GM12873 (cell line): ENCODE results near the gene CDK16.

ENCODE experiments used
- CTCF ChIP-seq: IDR thresholded peaks from 2 replicates; pipeline ENCODE4 v1.5.1; 2012; ENCODE audit warnings: low read depth, mild to moderate bottlenecking, moderate library complexity, low read length, control low read depth; ENCODE audit not compliant: insufficient read depth; ENCODE audit errors: missing control alignments

Gene CDK16

DNA sequence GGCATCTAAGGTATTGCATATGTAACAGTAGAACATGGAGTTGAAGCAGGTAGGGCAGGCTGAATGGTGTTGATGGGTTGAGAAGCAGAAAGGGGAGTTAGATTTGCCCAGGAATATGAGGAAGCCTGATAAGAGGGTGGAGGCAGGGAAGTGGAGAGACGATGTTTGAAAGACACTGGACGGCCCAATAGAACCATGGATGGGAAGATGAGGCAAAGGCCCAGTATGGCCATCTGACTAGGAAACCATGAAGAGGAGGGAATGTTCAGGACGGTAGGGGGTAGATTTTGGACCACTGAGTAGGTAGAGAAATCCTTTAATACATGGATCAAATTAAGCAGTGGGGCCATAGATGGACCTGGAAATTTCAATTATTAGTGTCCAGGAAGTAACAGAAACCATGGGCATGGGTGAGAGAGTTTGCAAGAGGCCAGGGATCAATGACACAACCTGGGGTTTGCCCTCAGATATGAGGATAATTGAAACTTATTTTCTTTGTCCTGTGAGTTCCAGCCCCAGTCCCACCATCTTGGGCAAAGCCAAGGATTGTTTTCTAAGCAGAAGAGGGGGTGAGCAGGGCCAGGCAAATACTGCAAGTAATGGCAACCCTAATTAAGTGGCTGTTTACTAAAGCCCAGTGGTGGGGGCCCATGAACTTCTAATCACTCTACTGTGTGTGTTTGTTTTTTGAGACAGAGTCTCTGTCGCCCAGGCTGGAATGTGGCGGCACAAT lies 11.8 kb downstream of the CDK16 start:
- TF ChIP-seq CTCF, result no peak

DNA sequence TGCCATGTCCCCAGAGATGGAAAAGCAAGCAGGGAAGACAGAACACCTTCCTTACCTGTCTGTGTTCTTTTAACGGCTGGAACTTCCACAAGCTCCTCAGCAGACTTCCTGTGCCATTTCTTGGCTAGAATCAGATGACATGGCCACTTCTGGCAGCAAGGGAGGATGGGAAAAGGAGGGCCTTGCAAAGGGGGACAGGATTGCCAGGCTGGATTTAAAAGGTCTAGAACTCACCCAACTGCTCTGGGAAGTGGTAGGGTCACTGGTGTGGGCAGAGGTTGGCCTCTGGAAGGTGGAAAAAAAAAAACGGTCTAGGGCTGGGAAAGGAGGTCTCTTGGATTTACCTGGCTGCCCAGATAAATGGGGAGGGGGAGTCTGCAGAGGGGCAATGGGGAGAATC lies 12.7 kb downstream of the CDK16 start:
- TF ChIP-seq CTCF, result no peak

DNA sequence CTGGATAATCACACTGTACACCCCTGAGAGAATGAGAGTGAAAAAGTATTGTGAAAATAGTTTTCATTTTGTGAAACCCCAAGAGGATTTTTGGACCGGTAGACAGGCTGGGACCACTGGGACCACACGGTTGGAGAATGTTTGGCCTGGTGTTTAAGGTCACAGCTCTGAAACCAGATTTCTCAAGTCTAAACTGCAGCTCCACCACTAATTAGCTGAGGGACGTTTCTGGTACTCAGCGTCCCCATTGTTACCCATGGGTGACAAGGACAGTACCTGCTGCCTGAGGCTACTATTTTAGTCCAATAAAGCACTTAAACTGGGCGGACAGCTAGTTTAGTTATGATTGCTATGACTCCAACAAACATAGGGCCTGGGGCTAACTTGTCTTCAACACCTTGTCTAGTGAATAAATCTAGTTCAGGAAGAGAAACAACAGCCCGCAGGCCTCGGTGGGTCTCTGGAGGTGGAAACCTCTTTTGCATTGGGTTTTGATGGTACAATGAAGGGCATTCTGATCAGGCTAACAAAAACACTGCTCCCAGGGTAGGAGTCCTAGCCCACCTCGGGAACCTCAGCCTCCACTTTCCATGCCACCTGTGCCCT lies 13.8 kb downstream of the CDK16 start:
- TF ChIP-seq CTCF, result no peak

- no peak for TF ChIP-seq CTCF
Observed at GRCh38 chrX:47232803-47233332, 14.4 kb downstream of the CDK16 start, which contains the start of gene USP11. TSS of gene USP11 (plus strand) at chrX:47233009. CDS start at chrX:47233044, 35 bp downstream.

DNA sequence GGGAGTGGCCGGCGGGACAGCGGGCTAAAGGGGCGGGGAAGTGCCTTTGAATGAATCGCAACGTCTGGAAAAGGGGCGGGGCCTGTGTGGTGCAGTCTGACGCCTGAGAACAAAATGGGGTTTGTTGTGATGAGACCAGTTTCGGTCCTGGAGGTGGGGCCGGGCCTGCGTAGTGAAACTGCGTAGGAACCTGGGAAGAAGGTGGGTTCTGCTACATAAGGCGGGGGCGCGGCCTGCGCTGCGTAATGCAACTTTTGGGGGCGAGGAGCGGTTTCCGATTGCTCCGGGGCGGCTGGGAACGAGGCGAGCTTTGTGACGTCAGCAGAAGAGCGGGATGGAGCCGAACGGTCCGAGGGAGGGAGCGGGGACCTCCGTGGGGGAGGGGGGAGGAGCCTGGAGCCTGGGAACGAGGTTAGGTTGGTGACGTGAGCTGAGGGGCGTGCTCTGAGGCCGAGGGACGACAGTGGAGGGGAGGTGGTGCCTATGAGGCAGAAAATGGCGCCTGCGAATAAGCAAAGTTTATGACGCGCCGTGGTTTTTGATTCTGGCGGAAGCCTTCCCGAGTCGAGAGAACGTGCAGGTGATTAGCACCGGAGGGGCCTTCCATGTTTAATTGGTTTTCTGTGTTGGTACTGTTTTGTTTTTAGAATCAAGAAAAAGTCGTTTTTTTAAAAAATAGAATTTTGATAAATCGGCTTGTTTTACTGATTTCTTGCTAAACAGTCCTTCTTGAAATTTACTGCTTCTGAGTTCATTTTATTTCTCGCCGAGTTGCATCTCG lies 15.0 kb downstream of the CDK16 start:
- TF ChIP-seq CTCF, result no peak

- TF ChIP-seq CTCF, result no peak
Observed at GRCh38 chrX:47234583-47234982, 16.1 kb downstream of the CDK16 start.

DNA sequence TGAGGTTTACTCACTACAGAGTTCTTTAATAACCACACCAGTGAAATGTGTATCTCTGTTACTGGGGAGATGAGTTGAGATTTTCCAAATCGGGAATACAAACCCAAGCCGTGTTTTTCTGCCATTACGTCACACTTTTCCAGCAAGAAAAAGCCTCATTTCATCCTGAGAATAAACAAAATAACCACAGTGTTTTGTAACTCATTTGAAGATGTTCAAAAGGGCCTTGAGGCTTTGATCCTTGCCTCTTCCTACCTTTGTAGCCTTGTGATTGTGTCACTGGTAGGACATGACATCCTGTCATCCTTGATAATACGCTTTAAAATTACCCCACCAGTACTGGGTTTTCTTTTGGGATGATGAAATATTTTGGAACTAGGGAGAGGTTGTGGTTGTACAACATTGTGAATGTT lies 17.2 kb downstream of the CDK16 start:
- no peak for TF ChIP-seq CTCF
